IMR-90 (cell line): ENCODE data around the gene CST7.

Source experiments
- CHD1 ChIP-seq: IDR thresholded peaks from 2 replicates; pipeline ENCODE4 v1.6.1; 2012; ENCODE audit warnings: low read depth, low read length, improper control_type of control experiment
- CTCF ChIP-seq: conservative IDR thresholded peaks from 2 replicates; pipeline ENCODE4 v1.5.1; 2012; ENCODE audit warnings: mild to moderate bottlenecking, low read depth, low read length, improper control_type of control experiment
- MAZ ChIP-seq: IDR thresholded peaks from 2 replicates; pipeline ENCODE4 v1.6.1; 2012; ENCODE audit warnings: low read depth, mild to moderate bottlenecking, low read length, improper control_type of control experiment, moderate library complexity, borderline replicate concordance
- MXI1 ChIP-seq: IDR thresholded peaks from 2 replicates; pipeline ENCODE4 v1.6.1; 2012; ENCODE audit warnings: low read depth, mild to moderate bottlenecking, low read length, moderate library complexity, borderline replicate concordance
- POLR2A ChIP-seq: IDR thresholded peaks from 2 replicates; pipeline ENCODE4 v1.6.1; 2012; ENCODE audit warnings: mild to moderate bottlenecking, low read depth, low read length
- RFX5 ChIP-seq: IDR thresholded peaks from 2 replicates; pipeline ENCODE4 v1.8.0; 2012; ENCODE audit warnings: low read depth, mild to moderate bottlenecking, low read length, moderate library complexity
- USF2 ChIP-seq: fragments of 150-350 bp; IDR thresholded peaks from 2 replicates; pipeline ENCODE4 v1.6.1; 2017; ENCODE audit warnings: mild to moderate bottlenecking, antibody characterized with exemption, low read length, low read depth

GRCh38 chr20:25003002-25003401 lies 53.9 kb downstream of the CST7 start:
- TF ChIP-seq CTCF (no peak), RFX5 (no peak), USF2 (no peak), POLR2A (no peak), CHD1 (no peak), MXI1 (no peak), MAZ (no peak)
